Peyer's patch (tissue), 4 donors: Measurements from ENCODE around the gene CD53. TPM values are rescaled to one million over a fixed set of nuclear protein-coding genes. Genes with fewer than 3 reads are reported as not detected.

ENCODE experiments used
- DNase-seq, 3 donors: peaks; one replicate each; pipeline ENCODE4 v3.0.0-alpha.2; 2017 to 2019
- H3K27ac ChIP-seq, 4 donors: fragments of 200-600 bp; sonication (generic); one replicate each; pipeline ENCODE4 v1.5.1; 2016 to 2019
- H3K27me3 ChIP-seq, 2 donors: fragments of 200-600 bp; sonication (generic); one replicate each; pipeline ENCODE4 v1.5.1; 2019
- H3K36me3 ChIP-seq, 3 donors: fragments of 200-600 bp; sonication (generic); one replicate each; pipeline ENCODE4 v1.5.1; 2016 to 2019
- H3K4me1 ChIP-seq, 4 donors: fragments of 200-600 bp; sonication (generic); one replicate each; pipeline ENCODE4 v1.5.1; 2016 to 2019
- H3K4me3 ChIP-seq, 4 donors: fragments of 200-600 bp; sonication (generic); 1 replicate in 3 of 4; 2 replicates in 1 of 4; pipeline ENCODE4 v1.5.1; 2016 to 2019; ENCODE audit warnings: mild to moderate bottlenecking in 1 of 4
- H3K9me3 ChIP-seq, 4 donors: fragments of 200-600 bp; sonication (generic); one replicate each; pipeline ENCODE4 v1.5.1; 2016 to 2019; ENCODE audit warnings: mild to moderate bottlenecking in 1 of 4
- POLR2A ChIP-seq, 2 donors: fragments of 450-650 bp; IDR thresholded peaks; one replicate each; pipeline ENCODE4 v1.5.1; 2017; ENCODE audit warnings: antibody characterized with exemption in 2 of 2, mild to moderate bottlenecking in 2 of 2, moderate library complexity in 2 of 2
- total RNA-seq, 4 donors: library from RNA; depleted of rRNA; stranded (reverse); fragments of >200 nt; gene quantifications; one replicate each; pipeline ENCODE4 v1.1.0, GENCODE V29; 2016
- TF ChIP-seq, protein P1 (sequence below), 6 experiments: fragments of 450-650 bp in 4 of 6; fragments of 200-600 bp in 2 of 6; sonication (generic) in 1 of 6; IDR thresholded peaks; one replicate each; pipeline ENCODE4 v1.5.1; 2017 to 2019; ENCODE audit warnings: antibody characterized with exemption in 6 of 6, mild to moderate bottlenecking in 3 of 6, moderate library complexity in 1 of 6

CD53 gene
- total RNA-seq, 4 donors from 2014 or later, result 6.9 to 166 (median 33.3) TPM

GRCh38 chr1:110888641-110889040 lies 15.7 kb downstream of the CD53 start:
- H3K27me3 ChIP-seq, result no peaks in the 10 kb centered on the region
- no peak for DNase-seq
- H3K4me3 ChIP-seq, result no peak overlapping the region
- H3K9me3 ChIP-seq, result no peaks in the 10 kb centered on the region
- H3K36me3 ChIP-seq, result no peaks in the 10 kb centered on the region
- H3K27ac ChIP-seq, result no peak overlapping the region
- H3K4me1 ChIP-seq, result peaks cover 0 to 4% (median 0%) of the 10 kb centered on the region in 4 donors
- TF ChIP-seq POLR2A (IDR thresholded peaks at IDR 0.05), result no peak
- TF ChIP-seq, protein P1, sequence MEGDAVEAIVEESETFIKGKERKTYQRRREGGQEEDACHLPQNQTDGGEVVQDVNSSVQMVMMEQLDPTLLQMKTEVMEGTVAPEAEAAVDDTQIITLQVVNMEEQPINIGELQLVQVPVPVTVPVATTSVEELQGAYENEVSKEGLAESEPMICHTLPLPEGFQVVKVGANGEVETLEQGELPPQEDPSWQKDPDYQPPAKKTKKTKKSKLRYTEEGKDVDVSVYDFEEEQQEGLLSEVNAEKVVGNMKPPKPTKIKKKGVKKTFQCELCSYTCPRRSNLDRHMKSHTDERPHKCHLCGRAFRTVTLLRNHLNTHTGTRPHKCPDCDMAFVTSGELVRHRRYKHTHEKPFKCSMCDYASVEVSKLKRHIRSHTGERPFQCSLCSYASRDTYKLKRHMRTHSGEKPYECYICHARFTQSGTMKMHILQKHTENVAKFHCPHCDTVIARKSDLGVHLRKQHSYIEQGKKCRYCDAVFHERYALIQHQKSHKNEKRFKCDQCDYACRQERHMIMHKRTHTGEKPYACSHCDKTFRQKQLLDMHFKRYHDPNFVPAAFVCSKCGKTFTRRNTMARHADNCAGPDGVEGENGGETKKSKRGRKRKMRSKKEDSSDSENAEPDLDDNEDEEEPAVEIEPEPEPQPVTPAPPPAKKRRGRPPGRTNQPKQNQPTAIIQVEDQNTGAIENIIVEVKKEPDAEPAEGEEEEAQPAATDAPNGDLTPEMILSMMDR (IDR thresholded peaks at IDR 0.05), result no peak

DNA sequence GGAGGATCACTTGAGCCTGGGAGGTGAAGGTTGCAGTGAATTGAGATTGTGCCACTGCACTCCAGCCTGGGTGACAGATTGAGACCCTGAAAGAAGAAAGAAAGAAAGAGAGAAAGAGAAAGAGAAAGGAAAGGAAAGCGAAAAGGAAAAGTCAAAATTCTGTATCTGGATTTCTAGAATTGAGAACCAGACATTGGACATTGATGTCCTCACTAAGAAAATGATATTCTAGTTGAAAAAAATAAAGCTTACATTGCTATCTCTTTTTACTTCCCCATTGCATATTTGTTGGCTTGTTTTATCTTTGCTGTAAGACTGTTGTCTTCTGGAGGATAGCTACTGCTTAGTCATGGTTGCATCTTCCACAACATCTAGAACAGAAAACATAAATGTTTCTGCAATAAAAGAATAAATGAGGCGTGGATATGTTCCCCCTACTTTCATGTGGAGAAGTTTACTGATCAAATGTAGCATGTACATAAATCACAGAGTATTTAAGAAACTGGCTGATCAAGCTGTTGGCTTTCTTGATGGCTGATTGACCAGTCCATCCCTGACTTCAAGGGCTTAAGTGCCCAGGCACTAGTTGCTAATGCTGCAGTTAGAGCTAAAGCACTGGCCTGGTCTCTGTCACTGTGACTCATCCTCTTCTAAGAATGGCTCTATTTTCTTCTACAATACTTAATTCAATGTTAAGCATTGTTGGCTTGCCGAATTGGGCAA lies 17.7 kb downstream of the CD53 start:
- H3K4me3 ChIP-seq, result no peak overlapping the region
- no peaks in the 10 kb centered on the region for H3K36me3 ChIP-seq
- peaks cover 0 to 11% (median 0%) of the 10 kb centered on the region in 4 donors for H3K4me1 ChIP-seq
- no peak for DNase-seq
- H3K27ac ChIP-seq, result no peak overlapping the region
- no peaks in the 10 kb centered on the region for H3K9me3 ChIP-seq
- TF ChIP-seq POLR2A (IDR thresholded peaks at IDR 0.05), result no peak
- TF ChIP-seq, protein P1 (IDR thresholded peaks at IDR 0.05), result no peak
- H3K27me3 ChIP-seq, result no peaks in the 10 kb centered on the region

- no peak for DNase-seq
- H3K4me1 ChIP-seq, result peaks cover 0 to 7% (median 0%) of the 10 kb centered on the region in 4 donors
- no peak overlapping the region for H3K4me3 ChIP-seq
- no peak overlapping the region for H3K27ac ChIP-seq
- H3K9me3 ChIP-seq, result no peaks in the 10 kb centered on the region
- no peaks in the 10 kb centered on the region for H3K36me3 ChIP-seq
- H3K27me3 ChIP-seq, result no peaks in the 10 kb centered on the region
- TF ChIP-seq POLR2A (IDR thresholded peaks at IDR 0.05), result no peak
- TF ChIP-seq, protein P1 (IDR thresholded peaks at IDR 0.05), result no peak
These were observed 21.1 kb downstream of the CD53 start for GRCh38 chr1:110893908-110894490.

DNA sequence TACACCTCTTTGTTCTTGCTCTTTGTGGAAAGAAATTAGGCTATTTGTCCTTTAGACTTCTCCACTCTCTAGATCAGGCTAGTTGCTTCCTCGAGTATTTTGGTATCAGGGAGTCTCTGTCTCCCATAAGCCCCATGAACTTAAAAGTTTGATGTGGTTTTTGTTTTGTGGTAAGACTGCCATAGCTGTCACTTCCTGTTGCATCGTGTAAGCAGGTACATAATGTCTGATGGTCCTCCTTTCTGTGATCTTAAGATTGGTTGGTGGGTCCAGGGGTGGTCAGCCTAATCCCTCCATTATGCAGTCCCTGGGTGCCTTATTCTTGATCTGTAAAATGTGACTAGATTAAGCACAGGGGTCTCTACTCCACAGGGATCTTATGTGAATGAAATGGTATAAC lies 23.1 kb downstream of the CD53 start:
- Histone ChIP-seq H3K9me3 (no peaks in the 10 kb centered on the region), H3K36me3 (peaks cover 0 to 4% (median 0%) of the 10 kb centered on the region in 3 donors), H3K27ac (peak overlapping the region in 3 of 4 donors; percentile 13 to 46 (median 37)), H3K4me1 (peaks cover 0 to 7% (median 0%) of the 10 kb centered on the region in 4 donors), H3K27me3 (no peaks in the 10 kb centered on the region), H3K4me3 (no peak overlapping the region)
- TF ChIP-seq, protein P1 (IDR thresholded peaks at IDR 0.05), result no peak
- TF ChIP-seq POLR2A (IDR thresholded peaks at IDR 0.05), result no peak
- no peak for DNase-seq

- TF ChIP-seq, protein P1 (IDR thresholded peaks at IDR 0.05), result no peak
- no peak for TF ChIP-seq POLR2A (IDR thresholded peaks at IDR 0.05)
- DNase-seq, result no peak
- no peaks in the 10 kb centered on the region for H3K9me3 ChIP-seq
- peaks cover 0 to 7% (median 0%) of the 10 kb centered on the region in 4 donors for H3K4me1 ChIP-seq
- no peaks in the 10 kb centered on the region for H3K27me3 ChIP-seq
- H3K27ac ChIP-seq, result peak overlapping the region in 1 of 4 donors; percentile 0
- peaks cover 0 to 4% (median 0%) of the 10 kb centered on the region in 3 donors for H3K36me3 ChIP-seq
- H3K4me3 ChIP-seq, result no peak overlapping the region
These were observed 24.7 kb downstream of the CD53 start for GRCh38 chr1:110897681-110898080.
